HepG2 (cell line): ENCODE results near the gene MT1F. TPM values are rescaled to one million over a fixed set of nuclear protein-coding genes. Genes with fewer than 3 reads are reported as not detected.

Experiments used
- HOXA3 ChIP-seq: sonication (generic); formaldehyde crosslinking; IDR thresholded peaks from 2 replicates; pipeline ENCODE4 v1.5.0; 2020; ENCODE audit warnings: missing genetic modification reagents
- IRX3 ChIP-seq: sonication (generic); formaldehyde crosslinking; IDR thresholded peaks from 2 replicates; pipeline ENCODE4 v1.8.1; 2023; ENCODE audit warnings: mild to moderate bottlenecking, low read depth, missing genetic modification reagents, borderline replicate concordance
- MIER3 ChIP-seq: IDR thresholded peaks from 2 replicates; pipeline ENCODE4 v1.6.1; 2016; ENCODE audit warnings: missing compliant biosample characterization, borderline replicate concordance
- PCBP1 ChIP-seq: fragments of 200-400 bp; formaldehyde crosslinking; IDR thresholded peaks from 2 replicates; pipeline ENCODE4 v1.6.1; 2017; ENCODE audit warnings: mild to moderate bottlenecking, low read depth, low read length, borderline replicate concordance
- SALL2 ChIP-seq: sonication (generic); formaldehyde crosslinking; IDR thresholded peaks from 2 replicates; pipeline ENCODE4 v1.8.1; 2023; ENCODE audit warnings: mild to moderate bottlenecking, missing genetic modification reagents, inconsistent platforms
- TBL1XR1 ChIP-seq: fragments of 150-350 bp; IDR thresholded peaks from 2 replicates; pipeline ENCODE4 v1.6.1; 2014; ENCODE audit warnings: borderline replicate concordance, low read length; ENCODE audit not compliant: partially characterized antibody
- ZFX ChIP-seq: sonication (generic); formaldehyde crosslinking; IDR thresholded peaks from 2 replicates; pipeline ENCODE4 v1.4.0; 2020; ENCODE audit warnings: mild to moderate bottlenecking, low read depth, missing genetic modification reagents, moderate library complexity
- ZNF10 ChIP-seq: sonication (generic); formaldehyde crosslinking; IDR thresholded peaks from 2 replicates; pipeline ENCODE4 v1.4.0; 2020; ENCODE audit warnings: mild to moderate bottlenecking, low read depth, missing genetic modification reagents, borderline replicate concordance
- ZNF251 ChIP-seq: sonication (generic); formaldehyde crosslinking; IDR thresholded peaks from 2 replicates; pipeline ENCODE4 v1.9.0; 2021; ENCODE audit warnings: mild to moderate bottlenecking, missing genetic modification reagents
- ZNF260 ChIP-seq: sonication (generic); formaldehyde crosslinking; IDR thresholded peaks from 2 replicates; pipeline ENCODE4 v1.4.0; 2020; ENCODE audit warnings: missing genetic modification reagents, low read depth, mild to moderate bottlenecking, borderline replicate concordance
- ZNF430 ChIP-seq: sonication (generic); formaldehyde crosslinking; IDR thresholded peaks from 2 replicates; pipeline ENCODE4 v1.9.0; 2021; ENCODE audit warnings: mild to moderate bottlenecking, missing genetic modification reagents
- ZNF530 ChIP-seq: sonication (generic); formaldehyde crosslinking; IDR thresholded peaks from 2 replicates; pipeline ENCODE4 v1.5.0; 2020; ENCODE audit warnings: low read depth, mild to moderate bottlenecking, missing genetic modification reagents
- ZNF558 ChIP-seq: sonication (generic); formaldehyde crosslinking; IDR thresholded peaks from 2 replicates; pipeline ENCODE4 v1.9.0; 2022; ENCODE audit warnings: mild to moderate bottlenecking, missing genetic modification reagents, borderline replicate concordance
- ZNF792 ChIP-seq: IDR thresholded peaks from 2 replicates; pipeline ENCODE4 v1.6.1; 2016
- ZSCAN22 ChIP-seq: sonication (generic); formaldehyde crosslinking; IDR thresholded peaks from 2 replicates; pipeline ENCODE4 v1.4.0; 2020; ENCODE audit warnings: mild to moderate bottlenecking, missing genetic modification reagents
- polyA plus RNA-seq, 8 experiments: library from polyadenylated mRNA; depleted of rRNA in 3 of 8; stranded (reverse) in 7 of 8; unstranded in 1 of 8; fragments of >200 nt; fragmentation: Illumina TruSeq in 4 of 8; extraction: Trizol in 4 of 8; gene quantifications; 2 replicates each; pipeline versions ENCODE4 v1.2.1 to v1.2.3, GENCODE V29; 2011 to 2016; ENCODE audit warnings: low read depth in 4 of 8, missing spikeins in 1 of 8, mixed read lengths in 1 of 8; ENCODE audit not compliant: insufficient read depth in 1 of 8
- total RNA-seq, 5 experiments: library from RNA; depleted of rRNA; stranded (reverse); fragments of >200 nt; fragmentation: Illumina TruSeq; extraction: Trizol; gene quantifications; 2 replicates each; pipeline ENCODE4 v1.2.3, GENCODE V29; 2016; ENCODE audit warnings: low read depth in 1 of 5
- TF ChIP-seq, protein P1 (sequence below): sonication (generic); formaldehyde crosslinking; IDR thresholded peaks from 2 replicates; pipeline ENCODE4 v1.4.0; 2020; ENCODE audit warnings: missing genetic modification reagents
- TF ChIP-seq, protein P2 (sequence below): sonication (generic); formaldehyde crosslinking; IDR thresholded peaks from 2 replicates; pipeline ENCODE4 v1.4.0; 2020; ENCODE audit warnings: mild to moderate bottlenecking, low read depth, missing genetic modification reagents
- TF ChIP-seq, protein P3 (sequence below): IDR thresholded peaks from 2 replicates; pipeline ENCODE4 v1.6.1; 2016; ENCODE audit warnings: mild to moderate bottlenecking
- TF ChIP-seq, protein P4 (sequence below): sonication (generic); formaldehyde crosslinking; IDR thresholded peaks from 2 replicates; pipeline ENCODE4 v1.4.0; 2020; ENCODE audit warnings: missing genetic modification reagents, borderline replicate concordance
- TF ChIP-seq, protein P5 (sequence below): IDR thresholded peaks from 2 replicates; pipeline ENCODE4 v1.6.1; 2016; ENCODE audit warnings: missing genetic modification reagents, missing compliant biosample characterization
- TF ChIP-seq, protein P6 (sequence below): sonication (generic); formaldehyde crosslinking; IDR thresholded peaks from 2 replicates; pipeline ENCODE4 v1.5.0; 2020; ENCODE audit warnings: missing genetic modification reagents

The MT1F gene
- total and polyA plus RNA-seq, 2 of the 13 experiments (the other 11 are each of a cell fraction or from before 2014, with no cell fraction given) = 1.9 to 169 TPM

DNA sequence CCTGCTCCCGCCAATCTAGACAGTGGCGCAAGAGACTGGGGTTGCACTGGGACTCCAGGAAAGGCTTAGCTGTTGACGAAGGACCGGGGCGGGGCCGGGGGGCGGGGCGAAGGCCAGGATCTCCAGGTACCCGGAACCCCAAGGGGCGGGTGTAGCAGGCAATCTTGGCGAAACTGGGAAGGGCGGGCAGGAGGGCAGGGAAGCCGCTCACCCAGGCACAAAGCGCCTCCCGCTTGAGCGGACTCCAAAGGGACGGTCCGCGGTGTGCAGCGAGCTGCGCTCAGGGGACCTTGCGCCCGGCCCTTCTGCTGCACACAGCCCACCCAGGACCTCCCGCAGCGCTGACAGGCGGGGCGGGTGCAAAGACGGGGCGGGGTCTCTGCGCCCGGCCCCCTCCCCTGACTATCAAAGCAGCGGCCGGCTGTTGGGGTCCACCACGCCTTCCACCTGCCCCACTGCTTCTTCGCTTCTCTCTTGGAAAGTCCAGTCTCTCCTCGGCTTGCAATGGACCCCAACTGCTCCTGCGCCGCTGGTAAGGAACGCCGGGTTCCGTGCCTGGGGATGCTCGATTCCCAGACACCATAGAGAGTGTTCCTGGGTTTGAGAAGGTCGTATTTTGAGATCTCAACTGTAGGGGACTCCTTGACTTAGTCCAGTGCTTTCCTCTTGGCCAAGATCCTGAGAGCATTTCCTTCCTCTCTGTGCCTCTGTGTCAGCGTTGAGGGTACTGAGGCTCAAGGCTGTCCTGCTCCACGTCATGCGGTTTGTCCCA is at the start of gene MT1F (continued):
- TF ChIP-seq, protein P1, sequence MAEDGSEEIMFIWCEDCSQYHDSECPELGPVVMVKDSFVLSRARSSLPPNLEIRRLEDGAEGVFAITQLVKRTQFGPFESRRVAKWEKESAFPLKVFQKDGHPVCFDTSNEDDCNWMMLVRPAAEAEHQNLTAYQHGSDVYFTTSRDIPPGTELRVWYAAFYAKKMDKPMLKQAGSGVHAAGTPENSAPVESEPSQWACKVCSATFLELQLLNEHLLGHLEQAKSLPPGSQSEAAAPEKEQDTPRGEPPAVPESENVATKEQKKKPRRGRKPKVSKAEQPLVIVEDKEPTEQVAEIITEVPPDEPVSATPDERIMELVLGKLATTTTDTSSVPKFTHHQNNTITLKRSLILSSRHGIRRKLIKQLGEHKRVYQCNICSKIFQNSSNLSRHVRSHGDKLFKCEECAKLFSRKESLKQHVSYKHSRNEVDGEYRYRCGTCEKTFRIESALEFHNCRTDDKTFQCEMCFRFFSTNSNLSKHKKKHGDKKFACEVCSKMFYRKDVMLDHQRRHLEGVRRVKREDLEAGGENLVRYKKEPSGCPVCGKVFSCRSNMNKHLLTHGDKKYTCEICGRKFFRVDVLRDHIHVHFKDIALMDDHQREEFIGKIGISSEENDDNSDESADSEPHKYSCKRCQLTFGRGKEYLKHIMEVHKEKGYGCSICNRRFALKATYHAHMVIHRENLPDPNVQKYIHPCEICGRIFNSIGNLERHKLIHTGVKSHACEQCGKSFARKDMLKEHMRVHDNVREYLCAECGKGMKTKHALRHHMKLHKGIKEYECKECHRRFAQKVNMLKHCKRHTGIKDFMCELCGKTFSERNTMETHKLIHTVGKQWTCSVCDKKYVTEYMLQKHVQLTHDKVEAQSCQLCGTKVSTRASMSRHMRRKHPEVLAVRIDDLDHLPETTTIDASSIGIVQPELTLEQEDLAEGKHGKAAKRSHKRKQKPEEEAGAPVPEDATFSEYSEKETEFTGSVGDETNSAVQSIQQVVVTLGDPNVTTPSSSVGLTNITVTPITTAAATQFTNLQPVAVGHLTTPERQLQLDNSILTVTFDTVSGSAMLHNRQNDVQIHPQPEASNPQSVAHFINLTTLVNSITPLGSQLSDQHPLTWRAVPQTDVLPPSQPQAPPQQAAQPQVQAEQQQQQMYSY (CRISPR knock-in tag) = no peak
- TF ChIP-seq ZNF792 (CRISPR knock-in tag) = no peak; the same call in 1 of the 2 replicates
- TF ChIP-seq SALL2 (CRISPR knock-in tag) = no peak
- TF ChIP-seq ZNF558 (CRISPR knock-in tag) = no peak
- TF ChIP-seq PCBP1 = no peak
- TF ChIP-seq ZNF260 (CRISPR knock-in tag) = no peak
- TF ChIP-seq, protein P2, sequence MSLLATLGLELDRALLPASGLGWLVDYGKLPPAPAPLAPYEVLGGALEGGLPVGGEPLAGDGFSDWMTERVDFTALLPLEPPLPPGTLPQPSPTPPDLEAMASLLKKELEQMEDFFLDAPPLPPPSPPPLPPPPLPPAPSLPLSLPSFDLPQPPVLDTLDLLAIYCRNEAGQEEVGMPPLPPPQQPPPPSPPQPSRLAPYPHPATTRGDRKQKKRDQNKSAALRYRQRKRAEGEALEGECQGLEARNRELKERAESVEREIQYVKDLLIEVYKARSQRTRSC = no peak
- no peak for TF ChIP-seq ZNF251 (CRISPR knock-in tag)
- TF ChIP-seq HOXA3 (CRISPR knock-in tag) = peak; percentile 34; the same call in 1 of the 2 replicates
- TF ChIP-seq ZSCAN22 (CRISPR knock-in tag) = no peak
- no peak for TF ChIP-seq ZNF530 (CRISPR knock-in tag)
- TF ChIP-seq ZNF430 = peak; percentile 68; the same call in 1 of the 2 replicates
- TF ChIP-seq, protein P3, sequence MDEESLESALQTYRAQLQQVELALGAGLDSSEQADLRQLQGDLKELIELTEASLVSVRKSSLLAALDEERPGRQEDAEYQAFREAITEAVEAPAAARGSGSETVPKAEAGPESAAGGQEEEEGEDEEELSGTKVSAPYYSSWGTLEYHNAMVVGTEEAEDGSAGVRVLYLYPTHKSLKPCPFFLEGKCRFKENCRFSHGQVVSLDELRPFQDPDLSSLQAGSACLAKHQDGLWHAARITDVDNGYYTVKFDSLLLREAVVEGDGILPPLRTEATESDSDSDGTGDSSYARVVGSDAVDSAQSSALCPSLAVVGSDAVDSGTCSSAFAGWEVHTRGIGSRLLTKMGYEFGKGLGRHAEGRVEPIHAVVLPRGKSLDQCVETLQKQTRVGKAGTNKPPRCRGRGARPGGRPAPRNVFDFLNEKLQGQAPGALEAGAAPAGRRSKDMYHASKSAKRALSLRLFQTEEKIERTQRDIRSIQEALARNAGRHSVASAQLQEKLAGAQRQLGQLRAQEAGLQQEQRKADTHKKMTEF (CRISPR knock-in tag) = peak; percentile 49
- TF ChIP-seq, protein P4, sequence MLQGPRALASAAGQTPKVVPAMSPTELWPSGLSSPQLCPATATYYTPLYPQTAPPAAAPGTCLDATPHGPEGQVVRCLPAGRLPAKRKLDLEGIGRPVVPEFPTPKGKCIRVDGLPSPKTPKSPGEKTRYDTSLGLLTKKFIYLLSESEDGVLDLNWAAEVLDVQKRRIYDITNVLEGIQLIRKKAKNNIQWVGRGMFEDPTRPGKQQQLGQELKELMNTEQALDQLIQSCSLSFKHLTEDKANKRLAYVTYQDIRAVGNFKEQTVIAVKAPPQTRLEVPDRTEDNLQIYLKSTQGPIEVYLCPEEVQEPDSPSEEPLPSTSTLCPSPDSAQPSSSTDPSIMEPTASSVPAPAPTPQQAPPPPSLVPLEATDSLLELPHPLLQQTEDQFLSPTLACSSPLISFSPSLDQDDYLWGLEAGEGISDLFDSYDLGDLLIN (CRISPR knock-in tag) = peak; percentile 34; the same call in 1 of the 2 replicates
- TF ChIP-seq, protein P5, sequence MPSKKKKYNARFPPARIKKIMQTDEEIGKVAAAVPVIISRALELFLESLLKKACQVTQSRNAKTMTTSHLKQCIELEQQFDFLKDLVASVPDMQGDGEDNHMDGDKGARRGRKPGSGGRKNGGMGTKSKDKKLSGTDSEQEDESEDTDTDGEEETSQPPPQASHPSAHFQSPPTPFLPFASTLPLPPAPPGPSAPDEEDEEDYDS (CRISPR knock-in tag) = 0 out of 2 replicates have a peak, but pooled peaks have one; percentile 7
- no peak for TF ChIP-seq MIER3
- TF ChIP-seq IRX3 = no peak; the same call in 1 of the 2 replicates
- no peak for TF ChIP-seq ZFX (CRISPR knock-in tag)
- no peak for TF ChIP-seq TBL1XR1
- no peak for TF ChIP-seq ZNF10 (CRISPR knock-in tag)
- TF ChIP-seq, protein P6, sequence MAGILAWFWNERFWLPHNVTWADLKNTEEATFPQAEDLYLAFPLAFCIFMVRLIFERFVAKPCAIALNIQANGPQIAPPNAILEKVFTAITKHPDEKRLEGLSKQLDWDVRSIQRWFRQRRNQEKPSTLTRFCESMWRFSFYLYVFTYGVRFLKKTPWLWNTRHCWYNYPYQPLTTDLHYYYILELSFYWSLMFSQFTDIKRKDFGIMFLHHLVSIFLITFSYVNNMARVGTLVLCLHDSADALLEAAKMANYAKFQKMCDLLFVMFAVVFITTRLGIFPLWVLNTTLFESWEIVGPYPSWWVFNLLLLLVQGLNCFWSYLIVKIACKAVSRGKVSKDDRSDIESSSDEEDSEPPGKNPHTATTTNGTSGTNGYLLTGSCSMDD (CRISPR knock-in tag) = no peak
